OCI-LY1 (cell line): Measurements from ENCODE around the gene NUMBL.
A peak's percentile ranks its signal among the peaks of the same experiment; 100 is the strongest.

ENCODE experiments used
- EZH2 ChIP-seq: fragments of 200-600 bp; sonication (generic), shearing (Covaris generic); IDR thresholded peaks from 2 replicates; pipeline ENCODE4 v1.8.0; 2017; ENCODE audit warnings: borderline replicate concordance, mixed run types, mild to moderate bottlenecking, antibody characterized with exemption, low read length, moderate library complexity, mixed read lengths
- TF ChIP-seq, protein P1 (sequence below): fragments of 200-600 bp; sonication (generic), shearing (Covaris generic); IDR thresholded peaks from 2 replicates; pipeline ENCODE4 v1.5.1; 2017; ENCODE audit warnings: mild to moderate bottlenecking, antibody characterized with exemption, low read length, moderate library complexity, mixed read lengths

GRCh38 chr19:40693150-40693788, 2.8 kb upstream of the NUMBL start:
- TF ChIP-seq, protein P1, sequence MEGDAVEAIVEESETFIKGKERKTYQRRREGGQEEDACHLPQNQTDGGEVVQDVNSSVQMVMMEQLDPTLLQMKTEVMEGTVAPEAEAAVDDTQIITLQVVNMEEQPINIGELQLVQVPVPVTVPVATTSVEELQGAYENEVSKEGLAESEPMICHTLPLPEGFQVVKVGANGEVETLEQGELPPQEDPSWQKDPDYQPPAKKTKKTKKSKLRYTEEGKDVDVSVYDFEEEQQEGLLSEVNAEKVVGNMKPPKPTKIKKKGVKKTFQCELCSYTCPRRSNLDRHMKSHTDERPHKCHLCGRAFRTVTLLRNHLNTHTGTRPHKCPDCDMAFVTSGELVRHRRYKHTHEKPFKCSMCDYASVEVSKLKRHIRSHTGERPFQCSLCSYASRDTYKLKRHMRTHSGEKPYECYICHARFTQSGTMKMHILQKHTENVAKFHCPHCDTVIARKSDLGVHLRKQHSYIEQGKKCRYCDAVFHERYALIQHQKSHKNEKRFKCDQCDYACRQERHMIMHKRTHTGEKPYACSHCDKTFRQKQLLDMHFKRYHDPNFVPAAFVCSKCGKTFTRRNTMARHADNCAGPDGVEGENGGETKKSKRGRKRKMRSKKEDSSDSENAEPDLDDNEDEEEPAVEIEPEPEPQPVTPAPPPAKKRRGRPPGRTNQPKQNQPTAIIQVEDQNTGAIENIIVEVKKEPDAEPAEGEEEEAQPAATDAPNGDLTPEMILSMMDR: peak; percentile 40; the same call in 1 of the 2 replicates
- no peak for TF ChIP-seq EZH2
